Stimulated activated CD4-positive, alpha-beta T cell treated with anti-CD3 and anti-CD28 coated beads, Interleukin-15, amount 100 ng/mL, for 24 hours (primary cell): Measurements from ENCODE around the gene UGGT2.
"Not testable (repeated sequence)": the region's sequence is repeated elsewhere in the genome, so short reads cannot be mapped to it uniquely, and the experiment has no call there.

Experiments
- DNase-seq: peaks from one replicate; pipeline ENCODE4 v3.0.0-alpha.2; 2020

Gene UGGT2

GRCh38 chr13:95968906-95969305, 84.3 kb downstream of the UGGT2 start:
- no peak for DNase-seq

- DNase-seq, result no peak
These were observed 95.9 kb downstream of the UGGT2 start for GRCh38 chr13:95957331-95957730.

GRCh38 chr13:95956589-95957148, 96.5 kb downstream of the UGGT2 start:
- DNase-seq, result no peak

GRCh38 chr13:95955719-95956118, 97.5 kb downstream of the UGGT2 start:
- DNase-seq, result no peak

- DNase-seq, result no peak
These were observed 97.9 kb downstream of the UGGT2 start for GRCh38 chr13:95955255-95955654.

- no peak for DNase-seq
These were observed 98.9 kb downstream of the UGGT2 start for GRCh38 chr13:95954266-95954665.

GRCh38 chr13:95950103-95950502, 103.1 kb downstream of the UGGT2 start:
- DNase-seq, result no peak

GRCh38 chr13:95948656-95949055, 104.5 kb downstream of the UGGT2 start:
- DNase-seq, result no peak

GRCh38 chr13:95937714-95938320, 115.4 kb downstream of the UGGT2 start:
- no peak for DNase-seq

- no peak for DNase-seq
These were observed 121.7 kb downstream of the UGGT2 start for GRCh38 chr13:95931300-95932025.

GRCh38 chr13:95929430-95929829, 123.8 kb downstream of the UGGT2 start:
- no peak for DNase-seq

GRCh38 chr13:95928367-95928906, 124.8 kb downstream of the UGGT2 start:
- DNase-seq, result not testable (repeated sequence)

- DNase-seq, result no peak
These were observed 127.0 kb downstream of the UGGT2 start for GRCh38 chr13:95926231-95926630.

- no peak for DNase-seq
These were observed 128.7 kb downstream of the UGGT2 start for GRCh38 chr13:95924389-95924994.

GRCh38 chr13:95921485-95921884, 131.7 kb downstream of the UGGT2 start:
- no peak for DNase-seq

- no peak for DNase-seq
These were observed 132.7 kb downstream of the UGGT2 start for GRCh38 chr13:95920485-95920884.

- no peak for DNase-seq
These were observed 134.3 kb downstream of the UGGT2 start for GRCh38 chr13:95918860-95919259.

- DNase-seq, result no peak
These were observed 138.2 kb downstream of the UGGT2 start for GRCh38 chr13:95914991-95915501.

GRCh38 chr13:95906999-95907398, 146.2 kb downstream of the UGGT2 start:
- no peak for DNase-seq

GRCh38 chr13:95903569-95903968, 149.6 kb downstream of the UGGT2 start:
- DNase-seq, result no peak

- DNase-seq, result no peak
These were observed 150.5 kb downstream of the UGGT2 start for GRCh38 chr13:95902741-95903140.

GRCh38 chr13:95898256-95898655, 154.9 kb downstream of the UGGT2 start:
- no peak for DNase-seq

GRCh38 chr13:95896301-95896700, 156.9 kb downstream of the UGGT2 start:
- DNase-seq, result no peak
